Activated CD4-positive, alpha-beta T cell treated with anti-CD3 and anti-CD28 coated beads, Interleukin-2, amount 50 U/mL, for 16 hours (primary cell): ENCODE data around the gene NRAP.

ENCODE experiments used
- DNase-seq: peaks from one replicate; pipeline ENCODE4 v3.0.0-alpha.2; 2020

Gene NRAP, protein sequence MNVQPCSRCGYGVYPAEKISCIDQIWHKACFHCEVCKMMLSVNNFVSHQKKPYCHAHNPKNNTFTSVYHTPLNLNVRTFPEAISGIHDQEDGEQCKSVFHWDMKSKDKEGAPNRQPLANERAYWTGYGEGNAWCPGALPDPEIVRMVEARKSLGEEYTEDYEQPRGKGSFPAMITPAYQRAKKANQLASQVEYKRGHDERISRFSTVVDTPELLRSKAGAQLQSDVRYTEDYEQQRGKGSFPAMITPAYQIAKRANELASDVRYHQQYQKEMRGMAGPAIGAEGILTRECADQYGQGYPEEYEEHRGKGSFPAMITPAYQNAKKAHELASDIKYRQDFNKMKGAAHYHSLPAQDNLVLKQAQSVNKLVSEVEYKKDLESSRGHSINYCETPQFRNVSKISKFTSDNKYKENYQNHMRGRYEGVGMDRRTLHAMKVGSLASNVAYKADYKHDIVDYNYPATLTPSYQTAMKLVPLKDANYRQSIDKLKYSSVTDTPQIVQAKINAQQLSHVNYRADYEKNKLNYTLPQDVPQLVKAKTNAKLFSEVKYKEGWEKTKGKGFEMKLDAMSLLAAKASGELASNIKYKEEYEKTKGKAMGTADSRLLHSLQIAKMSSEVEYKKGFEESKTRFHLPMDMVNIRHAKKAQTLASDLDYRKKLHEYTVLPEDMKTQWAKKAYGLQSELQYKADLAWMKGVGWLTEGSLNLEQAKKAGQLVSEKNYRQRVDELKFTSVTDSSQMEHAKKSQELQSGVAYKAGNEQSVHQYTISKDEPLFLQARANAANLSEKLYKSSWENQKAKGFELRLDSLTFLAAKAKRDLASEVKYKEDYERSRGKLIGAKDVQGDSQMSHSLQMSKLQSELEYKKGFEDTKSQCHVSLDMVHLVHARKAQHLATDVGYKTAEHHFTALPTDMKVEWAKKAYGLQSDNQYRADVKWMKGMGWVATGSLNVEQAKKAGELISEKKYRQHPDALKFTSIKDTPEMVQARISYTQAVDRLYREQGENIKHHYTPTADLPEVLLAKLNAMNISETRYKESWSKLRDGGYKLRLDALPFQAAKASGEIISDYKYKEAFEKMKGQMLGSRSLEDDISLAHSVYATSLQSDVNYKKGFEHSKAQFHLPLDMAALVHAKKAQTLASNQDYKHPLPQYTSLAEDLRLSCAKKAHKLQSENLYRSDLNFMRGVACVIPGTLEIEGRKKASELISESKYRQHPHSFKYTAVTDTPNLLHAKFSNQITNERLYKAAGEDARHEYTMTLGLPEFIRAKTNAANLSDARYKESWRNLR (N-terminal part only)

DNA sequence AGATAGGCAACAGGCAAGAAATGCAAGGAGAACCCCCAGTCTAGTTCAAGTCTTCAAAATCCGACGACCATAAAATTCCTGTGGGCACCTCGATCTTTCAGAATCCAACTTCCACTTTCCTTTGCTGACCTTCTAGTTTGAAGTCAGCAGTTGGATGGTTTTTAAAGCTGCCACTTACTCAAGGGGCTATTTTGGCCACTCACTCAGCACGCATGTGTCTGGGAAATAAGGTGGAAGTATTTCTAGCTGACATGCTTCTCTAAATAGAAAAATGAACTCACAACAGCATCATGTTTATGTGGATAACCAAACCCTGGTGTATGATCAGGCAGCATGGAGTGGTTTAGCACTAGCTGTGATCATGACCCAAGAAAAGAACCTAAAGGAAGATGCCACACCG, at the start of gene NRAP:
Gene NRAP (minus strand): TSS at position 134 of the 400 bp plus-strand sequence. CDS start 159 bp downstream, outside the sequence.
- DNase-seq, result no peak

GRCh38 chr10:113713640-113713982, 49.8 kb upstream of the NRAP start:
- no peak for DNase-seq

DNA sequence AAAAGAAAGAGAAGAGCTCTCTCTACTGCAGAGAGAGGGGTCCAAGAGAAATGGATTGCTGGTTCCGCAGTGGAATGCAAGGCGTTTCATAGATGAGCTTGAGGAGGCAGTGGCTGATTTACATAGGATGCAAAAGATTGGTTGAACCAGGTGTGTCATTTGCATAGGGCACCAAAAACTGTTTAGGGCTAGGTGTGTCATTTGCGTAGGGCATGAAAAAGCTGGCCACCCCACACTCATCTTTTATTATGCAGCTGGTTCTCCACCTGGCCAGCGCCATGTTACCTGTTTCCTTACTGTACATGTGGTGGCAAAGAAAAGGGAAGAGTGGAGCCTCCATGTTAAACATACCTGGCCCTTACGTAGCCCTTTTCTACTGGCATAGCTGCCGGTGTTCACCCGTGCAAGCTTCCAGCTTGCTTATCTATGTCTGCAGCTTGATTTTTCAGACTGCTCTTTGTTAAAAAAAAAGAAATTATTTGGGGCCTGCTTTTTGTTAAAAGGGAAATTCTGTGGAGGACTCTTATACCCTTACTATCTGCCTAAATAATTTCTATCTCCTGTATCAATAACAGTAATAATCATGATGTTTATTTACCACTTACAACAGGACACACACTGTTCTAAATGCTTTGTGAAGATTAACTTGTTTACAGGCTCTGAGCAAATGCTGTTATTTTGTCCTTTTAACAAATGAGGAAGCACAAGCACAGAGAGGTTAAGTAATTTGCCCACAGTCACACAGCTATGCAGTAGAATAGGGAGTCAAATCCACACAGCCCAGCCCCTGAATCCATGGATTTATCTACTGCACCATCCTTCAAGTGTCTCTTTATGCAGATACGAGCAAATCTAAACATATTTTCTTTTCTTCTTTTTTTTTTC, 49.2 kb upstream of the NRAP start:
- DNase-seq, result no peak

DNA sequence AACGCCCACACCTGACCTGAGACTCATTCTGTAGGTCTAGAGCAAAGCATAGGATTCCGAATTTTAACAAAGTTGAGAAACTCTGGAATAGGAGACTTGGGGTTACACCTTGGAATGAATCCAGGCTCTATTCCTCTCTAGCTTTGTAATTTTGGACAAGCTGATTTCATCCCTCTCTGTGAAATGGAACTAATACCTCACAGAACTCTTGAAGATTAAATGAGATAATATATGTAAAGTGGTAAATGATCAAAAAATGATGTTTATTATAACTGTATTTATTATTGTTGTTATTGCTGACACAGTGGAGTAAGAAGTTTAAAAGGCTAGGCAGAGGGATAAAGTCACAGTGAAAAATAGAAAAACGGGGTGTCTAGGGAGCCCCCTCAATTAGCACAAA, 48.2 kb upstream of the NRAP start:
- no peak for DNase-seq

GRCh38 chr10:113711142-113711541, 47.3 kb upstream of the NRAP start:
- no peak for DNase-seq

DNA sequence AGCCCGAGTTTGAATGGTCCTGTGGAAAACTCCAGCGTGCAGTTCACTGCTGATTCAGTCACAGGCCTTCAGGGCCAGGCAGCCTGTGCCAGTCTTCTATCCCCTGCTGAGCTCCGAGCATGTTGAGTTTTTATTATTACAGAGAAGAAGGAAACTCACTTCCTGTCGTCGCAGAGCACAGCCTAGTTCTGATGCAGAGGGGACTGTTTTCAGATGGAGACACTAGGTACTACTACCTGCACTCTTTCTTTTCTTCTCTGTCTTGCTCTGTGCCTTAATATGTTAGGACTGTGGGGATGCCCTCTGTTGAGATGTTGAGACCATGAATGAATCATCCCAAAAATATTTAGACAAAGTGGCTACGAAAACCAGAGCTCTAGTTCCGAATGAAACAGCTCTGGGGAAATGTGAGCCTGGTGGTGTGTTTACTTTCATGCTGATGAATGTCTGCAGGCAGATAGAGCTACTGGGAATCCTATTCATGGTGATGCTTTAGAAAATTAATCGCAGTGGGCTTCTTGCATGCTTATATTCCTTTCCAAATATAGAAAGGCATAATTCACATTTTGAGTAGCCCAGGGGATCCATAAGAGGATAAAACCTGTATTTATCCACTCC, 45.5 kb upstream of the NRAP start:
- no peak for DNase-seq

- DNase-seq, result no peak
Observed at GRCh38 chr10:113708640-113709039, 44.8 kb upstream of the NRAP start.

- DNase-seq, result no peak
Observed at GRCh38 chr10:113706623-113707022, 42.8 kb upstream of the NRAP start.

DNA sequence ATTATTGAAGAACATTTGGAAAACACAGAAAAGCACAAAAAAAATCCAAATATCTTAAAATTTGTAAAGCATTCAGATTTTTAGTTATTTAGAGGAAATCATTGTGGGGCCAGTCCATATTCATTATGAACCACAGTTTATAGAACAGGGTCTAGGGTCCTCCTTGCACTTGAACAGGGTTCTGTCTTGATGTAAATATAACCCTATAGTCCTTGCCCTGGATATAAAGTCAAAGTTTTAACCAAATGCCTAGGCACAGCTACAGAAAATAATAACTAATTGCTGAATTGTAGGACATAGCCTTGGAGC, 41.5 kb upstream of the NRAP start:
- DNase-seq, result no peak

DNA sequence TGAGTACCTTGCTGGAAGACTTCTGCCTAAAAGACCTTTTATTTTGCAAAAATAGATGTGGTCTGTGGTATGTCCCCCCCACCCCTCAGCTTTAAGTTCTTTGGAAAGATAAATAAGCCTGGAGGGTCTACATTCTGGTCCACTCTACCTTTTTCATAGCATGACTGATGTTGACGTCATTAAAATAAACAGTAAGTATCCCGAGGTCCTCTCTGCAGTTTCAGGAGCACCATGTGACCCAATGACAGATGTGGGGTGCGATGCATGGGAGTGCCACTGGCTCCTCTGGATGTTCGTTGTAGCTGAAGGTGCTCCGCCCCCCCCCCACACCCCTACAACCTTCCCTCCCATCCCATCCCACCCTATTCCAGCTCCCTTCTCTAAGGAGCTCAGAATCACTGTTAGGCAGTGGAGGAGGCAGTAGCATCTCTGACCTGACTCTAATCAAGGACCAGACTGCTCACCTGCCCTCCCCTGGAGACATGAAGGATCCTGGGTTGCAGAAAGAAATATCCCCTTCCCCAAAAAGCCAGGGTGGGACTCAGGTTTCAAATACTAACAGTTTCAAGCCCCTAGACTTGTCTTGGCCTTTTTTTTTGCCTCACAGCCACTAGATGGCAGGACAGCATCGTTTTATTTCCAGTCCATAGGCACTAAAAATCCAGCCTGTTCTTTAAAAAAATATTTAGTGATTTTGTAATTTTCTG, 40.9 kb upstream of the NRAP start:
- DNase-seq, result peak; percentile 24

- DNase-seq, result no peak
Observed at GRCh38 chr10:113697595-113697994, 33.8 kb upstream of the NRAP start.

DNA sequence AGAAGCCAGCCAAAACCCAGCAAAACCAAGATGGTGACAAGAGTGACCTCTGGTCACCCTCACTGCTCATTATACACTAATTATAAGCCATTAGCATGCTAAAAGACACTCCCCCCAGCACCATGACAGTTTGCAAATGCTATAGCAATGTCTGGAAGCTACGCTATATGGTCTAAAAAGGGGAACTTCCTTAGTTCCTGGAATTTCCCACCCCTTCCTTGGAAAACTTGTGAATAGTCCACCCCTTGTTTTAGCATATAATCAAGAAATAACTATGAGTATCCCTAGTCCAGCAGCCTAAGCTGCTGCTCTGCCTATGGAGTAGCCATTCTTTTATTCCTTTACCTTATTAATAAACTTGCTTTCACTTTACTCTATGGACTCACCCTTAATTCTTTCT, 31.9 kb upstream of the NRAP start:
- DNase-seq, result no peak

GRCh38 chr10:113693348-113693747, 29.5 kb upstream of the NRAP start:
- DNase-seq, result no peak

- no peak for DNase-seq
Observed at GRCh38 chr10:113692271-113692670, 28.4 kb upstream of the NRAP start.

DNA sequence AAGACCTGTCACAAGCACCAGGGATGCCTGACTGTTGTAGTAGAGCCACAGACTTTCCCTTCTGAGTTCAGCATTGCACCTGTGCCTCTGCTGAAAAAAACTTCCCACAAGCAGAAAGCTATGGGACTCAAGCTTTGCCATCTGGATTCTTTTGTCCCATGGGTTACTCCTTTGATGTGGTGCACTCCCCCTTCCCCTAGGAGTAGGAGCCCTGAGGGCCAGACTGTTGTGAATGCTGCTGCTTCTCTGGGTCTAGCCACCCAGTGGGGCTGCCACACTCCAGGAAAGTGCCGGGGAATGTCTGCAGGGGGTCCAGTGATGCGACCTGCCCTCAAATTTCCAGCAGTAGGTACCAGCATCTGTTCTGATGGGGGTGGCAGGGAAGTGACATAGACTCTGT, 27.5 kb upstream of the NRAP start:
- no peak for DNase-seq

DNA sequence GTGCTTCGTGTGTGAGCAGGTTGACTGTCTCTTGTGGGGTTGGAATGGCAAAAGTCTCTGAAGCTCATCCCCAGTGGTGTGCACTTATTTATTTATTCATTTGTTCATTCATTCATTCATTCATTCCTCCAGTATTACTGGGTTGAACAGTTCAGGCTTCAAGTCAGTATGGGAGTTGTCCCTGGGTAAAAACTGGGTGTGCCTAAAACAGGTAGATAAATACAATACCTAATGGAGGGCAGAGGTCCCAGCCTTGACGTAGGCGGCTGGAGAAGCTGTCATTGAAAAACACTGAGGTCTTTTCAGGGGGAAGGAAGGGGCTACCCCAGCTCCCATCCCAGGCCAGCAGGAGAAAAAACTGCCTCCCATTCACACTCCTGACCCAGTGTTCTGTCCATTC, 26.9 kb upstream of the NRAP start:
- DNase-seq, result no peak

GRCh38 chr10:113689574-113689973, 25.7 kb upstream of the NRAP start:
- no peak for DNase-seq

DNA sequence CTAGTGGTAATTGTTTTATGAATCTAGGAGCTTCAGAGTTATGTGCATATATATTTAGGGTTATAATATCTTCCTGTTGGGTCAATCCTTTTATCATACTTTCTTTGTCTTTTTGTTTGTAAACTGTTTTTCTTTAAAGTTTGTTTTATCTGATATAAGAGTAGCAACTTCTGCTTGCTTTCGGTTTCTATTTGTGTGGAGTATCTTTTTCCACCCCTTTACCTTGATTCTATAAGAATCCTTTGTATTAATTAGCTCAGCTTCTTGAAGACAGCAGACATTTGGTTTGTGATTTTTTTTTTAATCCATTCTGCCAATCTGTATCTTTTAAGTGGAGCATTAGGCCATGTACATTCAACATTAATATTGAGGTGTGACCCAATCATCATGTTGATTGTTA, 25.2 kb upstream of the NRAP start:
- DNase-seq, result no peak

DNA sequence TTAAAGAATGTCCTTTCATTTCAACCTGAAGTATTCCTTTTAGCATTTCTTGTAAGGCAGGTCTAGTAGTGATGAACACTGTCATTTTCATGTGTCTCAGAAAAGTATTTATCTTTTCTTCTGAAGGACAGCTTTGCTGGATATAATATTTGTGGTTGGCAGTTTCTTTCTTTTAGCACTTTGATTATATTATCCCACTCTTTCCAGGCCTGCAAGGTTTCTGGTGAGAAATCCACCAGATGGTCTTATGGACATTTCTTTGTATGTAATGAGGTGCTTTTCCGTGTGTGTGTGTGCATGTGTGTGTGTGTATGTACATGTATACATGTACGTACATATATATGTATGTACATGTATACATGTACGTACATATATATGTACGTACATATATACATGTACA, 23.2 kb upstream of the NRAP start:
- DNase-seq, result no peak

DNA sequence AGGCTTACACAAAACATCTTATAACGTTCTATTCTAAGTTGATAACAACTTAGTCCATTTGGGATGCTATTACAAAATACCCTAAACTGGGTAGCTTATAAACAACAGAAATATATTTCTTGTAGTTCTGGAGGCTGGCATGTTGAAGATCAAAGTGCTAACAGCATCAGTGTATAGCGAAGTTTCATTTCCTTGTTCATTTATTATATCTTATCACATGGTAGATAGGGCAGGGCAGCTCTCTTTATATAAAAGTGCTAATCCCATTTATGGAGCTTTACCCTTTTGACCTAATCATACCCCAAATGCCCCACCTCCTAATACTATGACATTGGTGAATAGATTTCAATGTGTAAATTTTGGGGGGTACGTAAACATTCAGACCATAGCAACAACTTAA, 22.2 kb upstream of the NRAP start:
- no peak for DNase-seq

DNA sequence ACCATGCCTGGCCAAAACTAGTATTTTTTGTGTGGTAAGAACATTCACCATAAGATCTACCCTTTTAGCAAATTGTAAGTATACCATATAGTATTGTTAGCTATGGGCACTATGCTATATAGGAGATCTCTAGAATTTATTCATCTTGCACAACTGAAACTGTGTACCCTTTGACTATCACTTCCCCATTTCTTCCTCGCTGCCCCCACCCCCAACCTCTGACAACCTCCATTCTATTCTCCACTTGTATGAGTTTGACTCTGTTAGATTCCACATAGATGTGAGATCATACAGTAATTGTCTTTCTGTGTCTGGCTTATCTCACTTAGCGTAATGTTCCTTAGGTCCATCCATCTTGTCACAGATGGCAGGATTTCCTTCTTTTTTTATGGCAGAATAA, 19.5 kb upstream of the NRAP start:
- DNase-seq, result no peak
